ENCODE data around the gene B3GNT5. TPM values are rescaled to one million over a fixed set of nuclear protein-coding genes. Genes with fewer than 3 reads are reported as not detected.
A peak's percentile ranks its signal among the peaks of the same experiment; 100 is the strongest.

Gene B3GNT5
- total RNA-seq: 10 to 100 TPM; 18.2 to 41.2 (median 26.0) TPM

GRCh38 chr3:183252973-183253527 lies at the start of gene B3GNT5:
TSS of gene B3GNT5 (plus strand) at chr3:183253253. CDS start at chr3:183269799, 16,546 bp downstream.
- no peaks in the 10 kb centered on the region for H3K9me3 ChIP-seq
- peaks cover 0 to 6% of the 10 kb centered on the region in 2 donors for H3K36me3 ChIP-seq
- no peaks in the 10 kb centered on the region for H3K27me3 ChIP-seq
- H3K27ac ChIP-seq: peak within 1 kb of the TSS; percentile 88 to 98 (median 91)
- H3K4me1 ChIP-seq: peaks cover 19 to 24% of the 10 kb centered on the region in 2 donors
- peak in 1 of 2 donors; percentile 54 for DNase-seq
- H3K4me3 ChIP-seq: peak within 1 kb of the TSS; percentile 72 to 86 (median 81)
- intact Hi-C loops (cut with DNase I; ENCODE audit: low total_unique reads) (loop anchor here (2.0 to 10.0 kb wide), 5 partner anchors 32 to 382 kb away; partner anchors contain the start of gene KLHL24), in situ Hi-C loops (cut with MboI; ENCODE audit: low sequenced_read_pairs in 4 of 4) (loop anchor here (5.0 to 10.0 kb wide), 4 partner anchors 52 to 132 kb away; no protein-coding TSS in a partner anchor)
- peak; percentile 14 to 18 for ATAC-seq
- TF ChIP-seq POLR2A (IDR thresholded peaks at IDR 0.05) (no peak), CTCF (IDR thresholded peaks at IDR 0.05 in 4 of 5, conservative IDR thresholded peaks at IDR 0.05 in 1 of 5) (no peak)

- Histone ChIP-seq H3K27ac (no peak overlapping the region), H3K36me3 (no peaks in the 10 kb centered on the region), H3K9me3 (no peaks in the 10 kb centered on the region), H3K4me3 (no peak overlapping the region), H3K27me3 (no peaks in the 10 kb centered on the region), H3K4me1 (no peaks in the 10 kb centered on the region)
- intact Hi-C loops (cut with DNase I; ENCODE audit: low total_unique reads) (no loop called here), in situ Hi-C loops (cut with MboI; ENCODE audit: low sequenced_read_pairs in 4 of 4) (no loop called here)
- ATAC-seq: no peak
- DNase-seq: no peak
- no peak for TF ChIP-seq POLR2A (IDR thresholded peaks at IDR 0.05)
- no peak for TF ChIP-seq CTCF (IDR thresholded peaks at IDR 0.05 in 4 of 5, conservative IDR thresholded peaks at IDR 0.05 in 1 of 5)
Observed at GRCh38 chr3:183203670-183204069, 49.4 kb upstream of the B3GNT5 start.

GRCh38 chr3:183208260-183208659 lies 44.8 kb upstream of the B3GNT5 start:
- in situ Hi-C loops (cut with MboI; ENCODE audit: low sequenced_read_pairs in 4 of 4) (no loop called here), intact Hi-C loops (cut with DNase I; ENCODE audit: low total_unique reads) (no loop called here)
- ATAC-seq: no peak

GRCh38 chr3:183208800-183209199 lies 44.3 kb upstream of the B3GNT5 start:
- H3K4me3 ChIP-seq: no peak overlapping the region
- in situ Hi-C loops (cut with MboI; ENCODE audit: low sequenced_read_pairs in 4 of 4): no loop called here
- no peak overlapping the region for H3K27ac ChIP-seq
- no peak for TF ChIP-seq CTCF (IDR thresholded peaks at IDR 0.05 in 4 of 5, conservative IDR thresholded peaks at IDR 0.05 in 1 of 5)
- TF ChIP-seq POLR2A (IDR thresholded peaks at IDR 0.05): no peak
- no peaks in the 10 kb centered on the region for H3K27me3 ChIP-seq
- ATAC-seq: no peak
- intact Hi-C loops (cut with DNase I; ENCODE audit: low total_unique reads): no loop called here
- H3K36me3 ChIP-seq: no peaks in the 10 kb centered on the region
- H3K4me1 ChIP-seq: no peaks in the 10 kb centered on the region
- H3K9me3 ChIP-seq: no peaks in the 10 kb centered on the region
- no peak for DNase-seq

More at GRCh38 chr3:183208260-183208659, 44.8 kb upstream of the B3GNT5 start:
- Histone ChIP-seq H3K27ac (no peak overlapping the region), H3K9me3 (no peaks in the 10 kb centered on the region), H3K4me1 (no peaks in the 10 kb centered on the region), H3K36me3 (no peaks in the 10 kb centered on the region), H3K27me3 (no peaks in the 10 kb centered on the region), H3K4me3 (no peak overlapping the region)
- DNase-seq: no peak
- TF ChIP-seq CTCF (IDR thresholded peaks at IDR 0.05 in 4 of 5, conservative IDR thresholded peaks at IDR 0.05 in 1 of 5) (no peak), POLR2A (IDR thresholded peaks at IDR 0.05) (no peak)

Measured in gastrocnemius medialis (tissue), 4 donors.